Measurements from ENCODE around the gene ZNF728. TPM values are rescaled to one million over a fixed set of nuclear protein-coding genes. Genes with fewer than 3 reads are reported as not detected.

The ZNF728 gene
- 1 to 10 TPM; 3.1 to 6.8 (median 5.2) TPM for total RNA-seq
- polyA plus RNA-seq, result under 1 TPM; 0.28 to 0.51 TPM
- long read RNA-seq, donor 1, partial matches to known transcripts, result 0 of 2 reads
- long read RNA-seq, donor 1, other reads (novel, unspliced or antisense), result 2 of 2 reads
- long read RNA-seq, donor 2, partial matches to known transcripts, result 0 of 2 reads
- long read RNA-seq, donor 2, other reads (novel, unspliced or antisense), result 1 of 2 reads
- long read RNA-seq, donor 3, partial matches to known transcripts, result 0 of 4 reads
- long read RNA-seq, donor 3, other reads (novel, unspliced or antisense), result 0 of 4 reads

DNA sequence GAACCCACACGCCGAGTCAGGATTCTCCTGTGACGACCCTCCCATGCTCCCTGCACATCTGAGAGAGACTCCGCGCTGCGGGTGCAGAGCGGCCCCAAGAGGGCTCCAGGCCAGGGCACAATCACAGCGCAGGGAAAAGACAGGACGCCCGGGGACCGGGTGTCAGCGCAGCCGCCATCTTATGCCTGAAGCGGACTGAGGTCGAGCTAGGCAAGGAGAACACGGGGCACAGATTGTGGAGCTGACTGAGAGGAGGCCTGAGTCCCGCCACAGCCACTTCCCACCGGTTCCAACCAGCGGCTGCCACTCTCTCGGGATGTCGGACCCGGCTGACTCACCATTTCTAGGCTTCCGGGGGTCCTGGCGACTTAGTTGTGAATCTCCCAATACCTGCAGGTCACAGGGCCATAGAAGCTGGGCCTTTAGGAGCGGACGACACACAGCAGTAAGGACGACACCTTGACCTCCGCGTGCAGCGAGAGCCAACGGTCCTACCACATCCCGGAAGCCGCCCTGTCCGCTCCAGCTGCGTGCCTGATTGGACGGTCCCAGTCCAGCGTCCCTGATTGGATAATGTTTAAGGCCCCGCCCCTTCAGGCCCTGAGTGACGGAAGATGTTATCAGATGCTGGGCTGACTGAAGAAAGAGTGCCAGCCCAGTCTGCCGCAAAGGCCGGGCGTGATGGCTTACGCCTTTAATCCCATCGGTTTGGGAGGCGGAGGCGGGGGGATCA lies at the start of gene ZNF728:
Gene ZNF728, minus strand, starts transcription at position 487 of the 733 bp plus-strand sequence. Its CDS starts 146 bp downstream, at position 341.
- H3K4me1 ChIP-seq, result peaks cover 0 to 8% (median 0%) of the 10 kb centered on the region in 9 donors
- peaks cover 0 to 96% (median 0%) of the 10 kb centered on the region in 11 donors for H3K9me3 ChIP-seq
- peak; percentile 79 to 85 for DNase-seq
- peak within 1 kb of the TSS; percentile 66 to 89 (median 85) for H3K27ac ChIP-seq
- H3K27me3 ChIP-seq, result no peaks in the 10 kb centered on the region
- 5 to 8% methylated on average over 46 of the region's 46 CpGs for WGBS, 2 donors
- H3K4me3 ChIP-seq, result peak within 1 kb of the TSS; percentile 7 to 75 (median 62)
- intact Hi-C loops (cut with DNase I), result no loop called here
- peaks cover 0 to 4% (median 0%) of the 10 kb centered on the region in 9 donors for H3K36me3 ChIP-seq
- peak; percentile 92 to 98 (median 97) for ATAC-seq
- TF ChIP-seq CTCF (IDR thresholded peaks at IDR 0.05), result peak in 2 of 9 donors; percentile 11 to 33

DNA sequence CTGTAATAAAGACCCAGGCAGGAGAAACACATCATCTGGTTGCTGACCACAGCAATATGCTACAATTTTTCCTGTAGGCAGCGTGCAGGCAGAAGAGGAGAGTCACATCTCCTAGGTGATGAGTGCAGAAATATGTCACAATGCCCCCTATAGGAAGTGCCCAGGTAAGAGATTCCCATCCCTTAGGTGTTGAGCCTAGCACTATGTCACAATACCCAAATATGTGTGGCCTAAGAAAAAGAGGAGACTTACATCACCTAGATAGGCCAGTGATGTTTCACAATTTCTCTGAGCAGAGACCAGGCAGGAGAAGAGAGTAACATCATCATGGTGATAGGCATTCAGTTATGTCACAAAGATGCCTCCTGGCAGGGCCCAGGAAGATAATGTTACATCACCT lies 49.4 kb upstream of the ZNF728 start:
- Histone ChIP-seq H3K9me3 (peaks cover 0 to 44% (median 0%) of the 10 kb centered on the region in 11 donors), H3K4me3 (no peak overlapping the region), H3K36me3 (no peaks in the 10 kb centered on the region), H3K4me1 (no peaks in the 10 kb centered on the region), H3K27ac (no peak overlapping the region), H3K27me3 (no peaks in the 10 kb centered on the region)
- no peak for ATAC-seq
- no peak for DNase-seq
- no peak for TF ChIP-seq CTCF (IDR thresholded peaks at IDR 0.05)
- intact Hi-C loops (cut with DNase I), result no loop called here
- 46 to 50% methylated on average over 1 of the region's 1 CpG for WGBS, 2 donors

- WGBS, 2 donors, result 70 to 74% methylated on average over 4 of the region's 4 CpGs
These were observed 46.3 kb upstream of the ZNF728 start for GRCh38 chr19:23049256-23049655.

More at GRCh38 chr19:23049256-23049655, 46.3 kb upstream of the ZNF728 start:
- Histone ChIP-seq H3K9me3 (peaks cover 0 to 49% (median 0%) of the 10 kb centered on the region in 11 donors), H3K4me3 (no peak overlapping the region), H3K4me1 (no peaks in the 10 kb centered on the region), H3K36me3 (no peaks in the 10 kb centered on the region), H3K27ac (no peak overlapping the region), H3K27me3 (no peaks in the 10 kb centered on the region)
- DNase-seq (no peak), ATAC-seq (no peak)
- no peak for TF ChIP-seq CTCF (IDR thresholded peaks at IDR 0.05)
- intact Hi-C loops (cut with DNase I), result no loop called here
